ENCODE results near the gene SLC8A1.

- TF ChIP-seq CTCF (IDR thresholded peaks at IDR 0.05) (no peak), EZH2 (IDR thresholded peaks at IDR 0.05) (no peak)
Observed at GRCh38 chr2:40457366-40457765, 5.5 kb upstream of the SLC8A1 start.

Measured in neural progenitor cell (in vitro differentiated cells).